NCI-H187 (cell line): ENCODE data around the gene LMNTD1.

Source experiments
- DNase-seq, 2 experiments: peaks; one replicate each; lab custom pipeline; 2025; lab: John Stamatoyannopoulos, UW

Gene LMNTD1

GRCh38 chr12:25491396-25492325, 61.4 kb downstream of the LMNTD1 start:
- no peak for DNase-seq

GRCh38 chr12:25488956-25489870, 63.9 kb downstream of the LMNTD1 start:
- DNase-seq: peak; percentile 10 to 13

GRCh38 chr12:25482625-25483024, 70.5 kb downstream of the LMNTD1 start:
- no peak for DNase-seq

- DNase-seq: no peak
Measured at GRCh38 chr12:25480145-25480544, 72.9 kb downstream of the LMNTD1 start.

GRCh38 chr12:25477217-25477616, 75.9 kb downstream of the LMNTD1 start:
- no peak for DNase-seq

- no peak for DNase-seq
Measured at GRCh38 chr12:25472453-25472852, 80.6 kb downstream of the LMNTD1 start.

- DNase-seq: no peak
Measured at GRCh38 chr12:25469861-25470260, 83.2 kb downstream of the LMNTD1 start.

- DNase-seq: no peak
Measured at GRCh38 chr12:25469368-25469767, 83.7 kb downstream of the LMNTD1 start.

- no peak for DNase-seq
Measured at GRCh38 chr12:25463521-25463920, 89.6 kb downstream of the LMNTD1 start.

- no peak for DNase-seq
Measured at GRCh38 chr12:25463005-25463404, 90.1 kb downstream of the LMNTD1 start.

GRCh38 chr12:25459541-25459951, 93.5 kb downstream of the LMNTD1 start:
- DNase-seq: no peak

- DNase-seq: no peak
Measured at GRCh38 chr12:25458047-25458552, 95.0 kb downstream of the LMNTD1 start.

- no peak for DNase-seq
Measured at GRCh38 chr12:25456474-25456873, 96.6 kb downstream of the LMNTD1 start.

GRCh38 chr12:25455696-25456095, 97.4 kb downstream of the LMNTD1 start:
- no peak for DNase-seq

- DNase-seq: no peak
Measured at GRCh38 chr12:25449007-25449406, 104.1 kb downstream of the LMNTD1 start.

GRCh38 chr12:25447046-25447445, 106.0 kb downstream of the LMNTD1 start:
- no peak for DNase-seq

GRCh38 chr12:25438638-25439037, 114.4 kb downstream of the LMNTD1 start:
- DNase-seq: no peak

GRCh38 chr12:25436206-25437030, 116.7 kb downstream of the LMNTD1 start:
- peak in 1 of 2 experiments; percentile 14 for DNase-seq

GRCh38 chr12:25435431-25435830, 117.7 kb downstream of the LMNTD1 start:
- DNase-seq: no peak

- DNase-seq: no peak
Measured at GRCh38 chr12:25434515-25434914, 118.6 kb downstream of the LMNTD1 start.

GRCh38 chr12:25433581-25434325, 119.3 kb downstream of the LMNTD1 start:
- no peak for DNase-seq
